Pancreas (tissue), 10 donors: ENCODE results near the gene ITPR1. TPM values are rescaled to one million over a fixed set of nuclear protein-coding genes. Genes with fewer than 3 reads are reported as not detected.

Source experiments
- ATAC-seq, 4 donors: fragments of 200-7000 bp; cut with Tn5 transposase; one replicate each; pipeline versions ENCODE4 v1.8.0 to v1.9.1; 2020; ENCODE audit warnings: mild to moderate bottlenecking in 4 of 4, moderate library complexity in 4 of 4
- DNase-seq, 6 donors: peaks; one replicate each; pipeline ENCODE4 v3.0.0-alpha.2; 2020
- FAIRE-seq: peaks from 2 replicates; lab custom pipeline; 2012; peaks lifted over from hg19 to GRCh38; lab: Jason Lieb, UNC
- H3K27ac ChIP-seq, 4 donors: fragments of 200-600 bp; sonication (generic); 1 replicate in 3 of 4; 2 replicates in 1 of 4; pipeline versions ENCODE4 v1.5.0 to v1.8.0; 2020
- H3K27me3 ChIP-seq, 4 donors: fragments of 200-600 bp; one replicate each; pipeline ENCODE4 v1.8.0; 2021
- H3K36me3 ChIP-seq, 3 donors: fragments of 200-600 bp; sonication (generic) in 1 of 3; one replicate each; pipeline versions ENCODE4 v1.5.0 to v1.8.0; 2020 to 2021
- H3K4me1 ChIP-seq, 3 donors: fragments of 200-600 bp; one replicate each; pipeline ENCODE4 v1.8.0; 2021
- H3K4me3 ChIP-seq, 4 donors: fragments of 200-600 bp; sonication (generic) in 2 of 4; one replicate each; pipeline versions ENCODE4 v1.5.0 to v1.8.0; 2020 to 2021
- H3K9me3 ChIP-seq, 4 donors: fragments of 200-600 bp; one replicate each; pipeline ENCODE4 v1.8.0; 2021
- CTCF ChIP-seq, 4 donors: fragments of 200-600 bp; sonication (generic) in 3 of 4; IDR thresholded peaks; one replicate each; pipeline versions ENCODE4 v1.5.0 to v1.8.0; 2021; ENCODE audit warnings: antibody characterized with exemption in 4 of 4
- WGBS, 2 donors: extraction: QIAGEN DNeasy Blood & Tissue Kit; methylation state at CpG; one replicate each; pipeline ENCODE4 v1.1.7; 2013; 5-methylcytosine and 5-hydroxymethylcytosine counted together
- intact Hi-C, 3 donors: fragments of 100-400 bp; cut with DNase I; formaldehyde crosslinking; loops; one replicate each; pipeline versions ENCODE4 v1.11.1 to v1.14.2; 2022
- polyA plus RNA-seq, 2 donors: library from polyadenylated mRNA; stranded (reverse); fragments of 200-250 nt; gene quantifications; one replicate each; pipeline ENCODE4 v1.2.3, GENCODE V29; 2013
- total RNA-seq, 6 donors: library from RNA; stranded (reverse); fragmentation: NEBNext Ultra II Directional in 4 of 6; extraction: Animal tissue kit (Norgen Biotek cat#: 25700) in 4 of 6; gene quantifications; one replicate each; pipeline versions ENCODE4 v1.2.1 to v1.2.4, GENCODE V29; 2021 to 2023
- donor health status: healthy with polysubstance abuse.
- donor health status: DM: no; HTN: no; CAD: no; lungs with moderate emphysema.
- donor health status: DM: no; HTN: no; CAD: no.
- donor health status: control.
- donor health status: control.
- donor health status: Bipolar disorder and iron deficiency.
- donor health status: DM: yes; HTN: yes; CAD: no.
- donor health status: DM: no; HTN: no; CAD: no.
- donor health status: DM: no; HTN: no; CAD: no.
- donor health status: DM: yes; HTN: yes; CAD: no.

ITPR1 gene
- total and polyA plus RNA-seq, 8 donors = 4.5 to 19.1 (median 10.1) TPM

- intact Hi-C loops = no loop called here
- no peak overlapping the region for H3K27ac ChIP-seq
- no peaks in the 10 kb centered on the region for H3K27me3 ChIP-seq
- no peak overlapping the region for H3K4me3 ChIP-seq
- TF ChIP-seq CTCF (IDR thresholded peaks at IDR 0.05) = no peak
- no peaks in the 10 kb centered on the region for H3K4me1 ChIP-seq
- H3K9me3 ChIP-seq = no peaks in the 10 kb centered on the region
- FAIRE-seq (no peak), ATAC-seq (no peak), DNase-seq (no peak)
- H3K36me3 ChIP-seq = peaks cover 0 to 9% (median 0%) of the 10 kb centered on the region in 3 donors
- 52 to 54% methylated on average over 5 of the region's 5 CpGs for WGBS, 2 donors
Measured at GRCh38 chr3:4670352-4670751, 177.2 kb downstream of the ITPR1 start.

GRCh38 chr3:4672725-4673275 lies 179.7 kb downstream of the ITPR1 start:
- Histone ChIP-seq H3K4me3 (no peak overlapping the region), H3K27me3 (no peaks in the 10 kb centered on the region), H3K36me3 (no peaks in the 10 kb centered on the region), H3K4me1 (no peaks in the 10 kb centered on the region), H3K9me3 (no peaks in the 10 kb centered on the region), H3K27ac (no peak overlapping the region)
- ATAC-seq (no peak), DNase-seq (no peak), FAIRE-seq (no peak)
- no peak for TF ChIP-seq CTCF (IDR thresholded peaks at IDR 0.05)
- intact Hi-C loops = no loop called here
- 82 to 85% methylated on average over 11 of the region's 11 CpGs for WGBS, 2 donors

- no peaks in the 10 kb centered on the region for H3K27me3 ChIP-seq
- H3K36me3 ChIP-seq = no peaks in the 10 kb centered on the region
- H3K27ac ChIP-seq = no peak overlapping the region
- 60 to 81% methylated on average over 2 of the region's 2 CpGs for WGBS, 2 donors
- DNase-seq = no peak
- TF ChIP-seq CTCF (IDR thresholded peaks at IDR 0.05) = no peak
- intact Hi-C loops = no loop called here
- no peak for ATAC-seq
- no peak for FAIRE-seq
- no peaks in the 10 kb centered on the region for H3K4me1 ChIP-seq
- no peak overlapping the region for H3K4me3 ChIP-seq
- no peaks in the 10 kb centered on the region for H3K9me3 ChIP-seq
Measured at GRCh38 chr3:4674216-4674615, 181.1 kb downstream of the ITPR1 start.

GRCh38 chr3:4675704-4676103 lies 182.6 kb downstream of the ITPR1 start:
- no peak for ATAC-seq

More at GRCh38 chr3:4675704-4676103, 182.6 kb downstream of the ITPR1 start:
- 34 to 38% methylated on average over 1 of the region's 1 CpG for WGBS, 2 donors
- H3K27me3 ChIP-seq = no peaks in the 10 kb centered on the region
- FAIRE-seq = no peak
- DNase-seq = no peak
- H3K4me3 ChIP-seq = no peak overlapping the region
- intact Hi-C loops = no loop called here
- H3K27ac ChIP-seq = no peak overlapping the region
- no peaks in the 10 kb centered on the region for H3K36me3 ChIP-seq
- H3K9me3 ChIP-seq = no peaks in the 10 kb centered on the region
- H3K4me1 ChIP-seq = no peaks in the 10 kb centered on the region
- TF ChIP-seq CTCF (IDR thresholded peaks at IDR 0.05) = no peak
